Loucy (cell line): ENCODE measurements around the gene PDGFRB.

Experiments
- H2AFZ ChIP-seq: fragments of 200-600 bp; sonication (generic); 2 replicates; pipeline ENCODE4 v1.6.0; 2016; ENCODE audit warnings: antibody characterized with exemption, mild to moderate bottlenecking, low read length, moderate library complexity
- H3F3A ChIP-seq: fragments of 200-600 bp; 2 replicates; pipeline ENCODE4 v1.6.0; 2016; ENCODE audit warnings: antibody characterized with exemption, low read depth, mild to moderate bottlenecking
- H3K27me3 ChIP-seq: fragments of 200-600 bp; sonication (generic); 2 replicates; pipeline ENCODE4 v1.6.1; 2014; ENCODE audit warnings: low read length, mild to moderate bottlenecking; ENCODE audit not compliant: insufficient read depth, poor library complexity, severe bottlenecking
- H3K36me3 ChIP-seq: fragments of 200-600 bp; sonication (generic); 2 replicates; pipeline ENCODE4 v1.6.1; 2016; ENCODE audit warnings: low read length; ENCODE audit not compliant: insufficient read depth
- H3K4me1 ChIP-seq: fragments of 200-600 bp; sonication (generic); 2 replicates; pipeline ENCODE4 v1.5.1; 2014; ENCODE audit warnings: low read length, mild to moderate bottlenecking; ENCODE audit not compliant: insufficient read depth, poor library complexity, severe bottlenecking
- H3K4me2 ChIP-seq: fragments of 200-600 bp; sonication (generic); 2 replicates; pipeline ENCODE4 v1.6.0; 2014; ENCODE audit warnings: antibody characterized with exemption, low read length, low read depth, mild to moderate bottlenecking; ENCODE audit not compliant: poor library complexity, severe bottlenecking
- H3K4me3 ChIP-seq: fragments of 200-600 bp; sonication (generic); 2 replicates; pipeline ENCODE4 v1.5.1; 2014; ENCODE audit warnings: low read length, mild to moderate bottlenecking, mixed read lengths; ENCODE audit not compliant: poor library complexity, severe bottlenecking
- H3K79me2 ChIP-seq: fragments of 200-600 bp; sonication (generic); 2 replicates; pipeline ENCODE4 v1.6.1; 2014; ENCODE audit warnings: low read length; ENCODE audit not compliant: insufficient read depth
- H3K9ac ChIP-seq: fragments of 200-600 bp; sonication (generic); 2 replicates; pipeline ENCODE4 v1.6.0; 2014; ENCODE audit warnings: mild to moderate bottlenecking, low read depth, low read length, moderate library complexity; ENCODE audit not compliant: poor library complexity, severe bottlenecking
- H3K9me2 ChIP-seq: fragments of 200-600 bp; sonication (generic); replicated peaks from 2 replicates; pipeline ENCODE4 v1.6.1; 2016; ENCODE audit warnings: low read depth, low read length, mixed read lengths
- H3K9me3 ChIP-seq: fragments of 200-600 bp; sonication (generic); 2 replicates; pipeline ENCODE4 v1.6.1; 2014; ENCODE audit warnings: mild to moderate bottlenecking, antibody characterized with exemption, low read length, low read depth; ENCODE audit not compliant: insufficient read depth
- H4K20me1 ChIP-seq: fragments of 200-600 bp; sonication (generic); 2 replicates; pipeline ENCODE4 v1.6.0; 2014; ENCODE audit warnings: antibody characterized with exemption, low read length, mild to moderate bottlenecking; ENCODE audit not compliant: insufficient read depth, poor library complexity, severe bottlenecking
- EZH2phosphoT487 ChIP-seq: fragments of 200-600 bp; IDR thresholded peaks from 2 replicates; pipeline ENCODE4 v1.6.1; 2018; ENCODE audit warnings: antibody characterized with exemption, mild to moderate bottlenecking, moderate library complexity, borderline replicate concordance
- TF ChIP-seq, protein P1 (sequence below): fragments of 200-600 bp; sonication (generic); conservative IDR thresholded peaks from 2 replicates; pipeline ENCODE4 v1.5.1; 2014; ENCODE audit warnings: mild to moderate bottlenecking, antibody characterized with exemption, low read length

Gene PDGFRB

DNA sequence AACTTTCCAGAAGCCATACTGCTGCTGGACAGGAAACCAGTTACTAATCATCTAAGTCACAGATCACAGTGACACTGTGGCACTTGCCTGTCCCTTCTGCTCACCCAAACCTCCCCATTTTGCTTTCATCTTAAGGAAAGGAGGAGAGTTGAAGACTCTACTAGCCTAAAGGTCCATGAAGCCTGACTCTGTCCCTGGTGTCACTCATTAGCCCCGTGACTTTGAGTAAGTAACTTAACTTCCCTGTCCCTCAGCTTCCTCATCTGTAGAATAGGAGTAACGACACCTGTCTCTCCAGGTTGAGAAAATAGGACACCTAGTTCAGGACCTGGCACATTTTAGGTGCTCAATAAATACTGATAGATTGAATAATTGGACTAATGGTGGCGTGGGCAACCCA lies 33.7 kb upstream of the PDGFRB start:
- no peak for TF ChIP-seq EZH2phosphoT487
- TF ChIP-seq, protein P1, sequence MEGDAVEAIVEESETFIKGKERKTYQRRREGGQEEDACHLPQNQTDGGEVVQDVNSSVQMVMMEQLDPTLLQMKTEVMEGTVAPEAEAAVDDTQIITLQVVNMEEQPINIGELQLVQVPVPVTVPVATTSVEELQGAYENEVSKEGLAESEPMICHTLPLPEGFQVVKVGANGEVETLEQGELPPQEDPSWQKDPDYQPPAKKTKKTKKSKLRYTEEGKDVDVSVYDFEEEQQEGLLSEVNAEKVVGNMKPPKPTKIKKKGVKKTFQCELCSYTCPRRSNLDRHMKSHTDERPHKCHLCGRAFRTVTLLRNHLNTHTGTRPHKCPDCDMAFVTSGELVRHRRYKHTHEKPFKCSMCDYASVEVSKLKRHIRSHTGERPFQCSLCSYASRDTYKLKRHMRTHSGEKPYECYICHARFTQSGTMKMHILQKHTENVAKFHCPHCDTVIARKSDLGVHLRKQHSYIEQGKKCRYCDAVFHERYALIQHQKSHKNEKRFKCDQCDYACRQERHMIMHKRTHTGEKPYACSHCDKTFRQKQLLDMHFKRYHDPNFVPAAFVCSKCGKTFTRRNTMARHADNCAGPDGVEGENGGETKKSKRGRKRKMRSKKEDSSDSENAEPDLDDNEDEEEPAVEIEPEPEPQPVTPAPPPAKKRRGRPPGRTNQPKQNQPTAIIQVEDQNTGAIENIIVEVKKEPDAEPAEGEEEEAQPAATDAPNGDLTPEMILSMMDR, result no peak
- no peaks in the 10 kb centered on the region for H4K20me1 ChIP-seq
- H3F3A ChIP-seq, result no peaks in the 10 kb centered on the region
- no peaks in the 10 kb centered on the region for H3K4me1 ChIP-seq
- no peaks in the 10 kb centered on the region for H3K36me3 ChIP-seq
- no peak overlapping the region for H3K9ac ChIP-seq
- H3K27me3 ChIP-seq, result no peaks in the 10 kb centered on the region
- no peak overlapping the region for H3K4me2 ChIP-seq
- H3K79me2 ChIP-seq, result no peaks in the 10 kb centered on the region
- H2AFZ ChIP-seq, result no peak overlapping the region
- H3K9me3 ChIP-seq, result no peaks in the 10 kb centered on the region
- H3K4me3 ChIP-seq, result no peak overlapping the region
- no peaks in the 10 kb centered on the region for H3K9me2 ChIP-seq

DNA sequence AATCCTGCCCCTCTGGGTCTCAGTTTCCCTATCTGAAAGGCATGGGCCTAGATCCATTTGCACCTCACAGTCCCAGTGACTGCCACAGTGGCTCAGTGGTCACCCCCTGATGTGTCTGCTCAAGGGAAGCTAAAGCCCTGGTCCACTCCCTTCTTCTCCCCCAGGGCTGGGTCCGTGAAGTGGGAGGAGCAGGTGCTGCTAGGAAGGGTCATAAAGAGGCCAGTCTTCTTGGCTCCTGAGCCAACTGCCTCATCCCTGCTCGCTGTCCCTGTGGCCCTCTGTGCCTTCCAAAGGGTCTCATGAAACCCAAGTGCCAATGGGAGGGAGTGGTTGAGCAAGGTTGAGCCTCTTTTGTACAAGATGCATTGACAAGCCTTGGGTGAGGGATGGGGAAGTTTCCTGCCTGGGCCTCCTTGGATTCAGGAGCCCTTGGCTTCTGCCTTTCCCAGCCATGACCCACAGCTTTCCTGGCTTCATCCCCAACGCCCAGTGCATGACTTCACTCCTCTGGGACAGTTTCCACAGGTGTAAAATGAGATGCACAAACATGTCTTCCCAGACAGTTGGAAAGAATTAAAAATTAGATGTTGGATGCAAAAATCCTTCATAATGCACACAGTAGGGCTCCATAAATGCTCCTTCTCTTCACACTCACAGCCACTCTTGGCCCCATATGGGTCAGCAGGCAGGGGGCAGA lies 32.6 kb upstream of the PDGFRB start:
- Histone ChIP-seq H2AFZ (no peak overlapping the region), H3K36me3 (no peaks in the 10 kb centered on the region), H3K9me3 (no peaks in the 10 kb centered on the region), H3F3A (no peaks in the 10 kb centered on the region), H3K4me3 (no peak overlapping the region), H3K27me3 (no peaks in the 10 kb centered on the region), H3K9me2 (no peaks in the 10 kb centered on the region), H3K4me1 (no peaks in the 10 kb centered on the region), H3K79me2 (no peaks in the 10 kb centered on the region), H3K9ac (no peak overlapping the region), H3K4me2 (no peak overlapping the region), H4K20me1 (no peaks in the 10 kb centered on the region)
- TF ChIP-seq, protein P1, result no peak
- no peak for TF ChIP-seq EZH2phosphoT487

DNA sequence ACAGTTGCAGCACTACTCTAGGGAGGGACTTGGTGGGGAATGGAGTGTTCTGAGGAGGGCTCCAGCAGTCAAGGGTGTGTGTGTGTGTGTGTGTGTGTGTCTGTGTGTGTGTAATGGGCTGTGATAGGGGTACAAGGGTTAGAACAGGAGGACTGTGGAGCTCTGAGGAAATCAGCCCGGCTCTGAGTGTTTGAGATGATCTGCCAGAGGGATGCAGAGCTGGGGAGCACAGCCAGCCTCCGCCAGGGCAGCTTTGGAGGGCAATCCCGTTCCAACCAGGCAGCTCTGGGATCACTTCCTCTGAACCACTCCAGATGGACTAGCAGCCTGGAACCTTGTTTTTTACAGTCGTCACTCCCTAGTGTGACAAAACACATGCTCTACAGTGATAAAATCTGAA lies 31.3 kb upstream of the PDGFRB start:
- Histone ChIP-seq H3K27me3 (no peaks in the 10 kb centered on the region), H3K4me3 (no peak overlapping the region), H3K79me2 (no peaks in the 10 kb centered on the region), H3F3A (no peaks in the 10 kb centered on the region), H4K20me1 (no peaks in the 10 kb centered on the region), H3K4me1 (no peaks in the 10 kb centered on the region), H3K4me2 (no peak overlapping the region), H3K9me2 (no peaks in the 10 kb centered on the region), H2AFZ (no peak overlapping the region), H3K9ac (no peak overlapping the region), H3K36me3 (no peaks in the 10 kb centered on the region), H3K9me3 (no peaks in the 10 kb centered on the region)
- TF ChIP-seq, protein P1, result no peak
- TF ChIP-seq EZH2phosphoT487, result no peak
